Activated CD4-positive, CD25-positive, alpha-beta regulatory T cell treated with anti-CD3 and anti-CD28 coated beads, Interleukin-2, amount 50 U/mL, for 24 hours (primary cell): ENCODE data around the gene SPTBN4.
A peak's percentile ranks its signal among the peaks of the same experiment; 100 is the strongest.
"Not testable (repeated sequence)": the region's sequence is repeated elsewhere in the genome, so short reads cannot be mapped to it uniquely, and the experiment has no call there.

Source experiments
- ATAC-seq, 2 donors: fragments of 150-1000 bp; cut with Tn5 transposase; one replicate each; pipeline ENCODE4 v1.10.0; 2021; ENCODE audit warnings: mild to moderate bottlenecking in 1 of 2, moderate library complexity in 1 of 2

The SPTBN4 gene

GRCh38 chr19:40589591-40590429, 123.0 kb downstream of the SPTBN4 start:
- ATAC-seq, result no peak

- no peak for ATAC-seq
Measured at GRCh38 chr19:40590464-40591265, 123.9 kb downstream of the SPTBN4 start.

GRCh38 chr19:40591724-40592123, 124.9 kb downstream of the SPTBN4 start:
- ATAC-seq, result not testable (repeated sequence)

- ATAC-seq, result peak in 1 of 2 donors; percentile 69
Measured at GRCh38 chr19:40592170-40592569, 125.4 kb downstream of the SPTBN4 start.

- ATAC-seq, result no peak
Measured at GRCh38 chr19:40594255-40594654, 127.5 kb downstream of the SPTBN4 start.

- ATAC-seq, result peak; percentile 14 to 24
Measured at GRCh38 chr19:40594657-40595091, 127.9 kb downstream of the SPTBN4 start.

- no peak for ATAC-seq
Measured at GRCh38 chr19:40596608-40597328, 130.0 kb downstream of the SPTBN4 start.

GRCh38 chr19:40597329-40597838, 130.6 kb downstream of the SPTBN4 start:
- ATAC-seq, result no peak

- peak; percentile 65 to 73 for ATAC-seq
Measured at GRCh38 chr19:40598121-40598917, 131.5 kb downstream of the SPTBN4 start.

- ATAC-seq, result no peak
Measured at GRCh38 chr19:40598918-40599307, 132.1 kb downstream of the SPTBN4 start.

GRCh38 chr19:40599331-40599901, 132.6 kb downstream of the SPTBN4 start:
- ATAC-seq, result no peak

GRCh38 chr19:40599902-40600569, 133.2 kb downstream of the SPTBN4 start:
- ATAC-seq, result no peak

GRCh38 chr19:40600570-40601133, 133.9 kb downstream of the SPTBN4 start:
- no peak for ATAC-seq

GRCh38 chr19:40601134-40601974, 134.6 kb downstream of the SPTBN4 start, which contains the start of gene LTBP4:
Gene LTBP4, plus strand, starts transcription at chr19:40601369. Its CDS starts 19 bp downstream, at chr19:40601388.
- no peak for ATAC-seq

- no peak for ATAC-seq
Measured at GRCh38 chr19:40603071-40603388, 136.2 kb downstream of the SPTBN4 start.

GRCh38 chr19:40603389-40604170, 136.8 kb downstream of the SPTBN4 start:
- peak; percentile 73 for ATAC-seq

- ATAC-seq, result no peak
Measured at GRCh38 chr19:40604171-40604646, 137.4 kb downstream of the SPTBN4 start.

- no peak for ATAC-seq
Measured at GRCh38 chr19:40604647-40605215, 137.9 kb downstream of the SPTBN4 start.
